Activated CD8-positive, alpha-beta T cell treated with anti-CD3 and anti-CD28 coated beads for 36 hours (primary cell): ENCODE measurements around the gene HID1. TPM values are rescaled to one million over a fixed set of nuclear protein-coding genes. Genes with fewer than 3 reads are reported as not detected.
"Not testable (repeated sequence)": the region's sequence is repeated elsewhere in the genome, so short reads cannot be mapped to it uniquely, and the experiment has no call there.

Source experiments
- ATAC-seq: fragments of 200-7000 bp; cut with Tn5 transposase; one replicate; pipeline ENCODE4 v1.10.0; 2021; ENCODE audit warnings: mild to moderate bottlenecking, moderate library complexity
- CTCF ChIA-PET: fragments of 350-600 bp; sonication (Branson Sonifier 250); formaldehyde crosslinking; loops from one replicate; lab custom pipeline; 2021; ENCODE audit warnings: antibody characterized with exemption; lab: Charles Lee
- POLR2A ChIA-PET: fragments of 350-600 bp; sonication (Branson Sonifier 250); formaldehyde crosslinking; loops from one replicate; lab custom pipeline; 2021; ENCODE audit warnings: antibody characterized with exemption; lab: Charles Lee
- DNase-seq: peaks from one replicate; pipeline ENCODE4 v3.0.0-alpha.2; 2020
- H3K27ac Mint-ChIP-seq: one replicate; pipeline ENCODE4 v1.8.0; 2021; ENCODE audit warnings: mild to moderate bottlenecking, mixed read lengths
- H3K27me3 Mint-ChIP-seq: one replicate; pipeline ENCODE4 v1.8.0; 2021; ENCODE audit warnings: mixed read lengths
- H3K36me3 Mint-ChIP-seq: one replicate; pipeline ENCODE4 v1.8.0; 2021; ENCODE audit warnings: low read depth, mixed read lengths
- H3K4me1 Mint-ChIP-seq: one replicate; pipeline ENCODE4 v1.8.0; 2021; ENCODE audit warnings: low read depth, mixed read lengths
- H3K4me3 Mint-ChIP-seq: one replicate; pipeline ENCODE4 v1.8.0; 2021; ENCODE audit warnings: mild to moderate bottlenecking, moderate library complexity, mixed read lengths
- H3K9me3 Mint-ChIP-seq: one replicate; pipeline ENCODE4 v1.8.0; 2021; ENCODE audit warnings: mixed read lengths
- intact Hi-C: fragments of 100-400 bp; cut with micrococcal nuclease; formaldehyde crosslinking; loops from one replicate; pipeline ENCODE4 v1.10.0; 2022
- total RNA-seq, 2 experiments: library from RNA; stranded (reverse); gene quantifications; one replicate each; pipeline ENCODE4 v1.2.3, GENCODE V29; 2021
- TF ChIP-seq, protein P1 (sequence below): fragments of 200-600 bp; IDR thresholded peaks from one replicate; pipeline ENCODE4 v1.8.0; 2022; ENCODE audit warnings: antibody characterized with exemption, mild to moderate bottlenecking

HID1 gene
- total RNA-seq, 2 experiments from 2014 or later, result 1.4 to 1.7 TPM

DNA sequence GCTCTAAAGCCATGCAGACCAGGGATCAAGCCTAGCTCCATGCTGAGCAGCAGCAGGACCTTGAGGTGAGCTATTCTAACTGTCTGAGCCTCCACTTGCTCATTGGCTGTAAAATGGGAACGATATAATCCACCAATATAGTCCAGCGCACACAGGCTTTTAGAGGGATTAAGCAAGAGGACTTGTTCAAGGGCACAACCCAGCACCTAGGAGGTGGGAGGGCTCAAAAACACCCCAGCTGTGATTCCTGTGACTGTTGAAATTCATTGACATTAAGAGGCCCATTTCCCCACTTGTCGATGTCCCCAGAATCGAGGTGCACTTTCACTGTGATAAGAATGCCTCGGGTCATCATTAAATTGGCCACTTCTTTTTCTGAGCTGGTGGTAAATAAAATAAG, 53.7 kb downstream of the HID1 start:
- Mint-ChIP-seq H3K4me3 (no peak overlapping the region), H3K4me1 (peaks cover 5% of the 10 kb centered on the region), H3K9me3 (no peaks in the 10 kb centered on the region), H3K36me3 (no peaks in the 10 kb centered on the region), H3K27me3 (peaks cover 23% of the 10 kb centered on the region), H3K27ac (no peak overlapping the region)
- ChIA-PET POLR2A (no interaction called here), CTCF (interaction anchor here (0.7 to 9.3 kb wide), 5 partner anchors 39 to 148 kb away, joined by 3 to 73 read pairs (median 3); no protein-coding TSS in a partner anchor)
- DNase-seq (no peak), ATAC-seq (no peak)
- intact Hi-C loops, result no loop called here
- TF ChIP-seq, protein P1, sequence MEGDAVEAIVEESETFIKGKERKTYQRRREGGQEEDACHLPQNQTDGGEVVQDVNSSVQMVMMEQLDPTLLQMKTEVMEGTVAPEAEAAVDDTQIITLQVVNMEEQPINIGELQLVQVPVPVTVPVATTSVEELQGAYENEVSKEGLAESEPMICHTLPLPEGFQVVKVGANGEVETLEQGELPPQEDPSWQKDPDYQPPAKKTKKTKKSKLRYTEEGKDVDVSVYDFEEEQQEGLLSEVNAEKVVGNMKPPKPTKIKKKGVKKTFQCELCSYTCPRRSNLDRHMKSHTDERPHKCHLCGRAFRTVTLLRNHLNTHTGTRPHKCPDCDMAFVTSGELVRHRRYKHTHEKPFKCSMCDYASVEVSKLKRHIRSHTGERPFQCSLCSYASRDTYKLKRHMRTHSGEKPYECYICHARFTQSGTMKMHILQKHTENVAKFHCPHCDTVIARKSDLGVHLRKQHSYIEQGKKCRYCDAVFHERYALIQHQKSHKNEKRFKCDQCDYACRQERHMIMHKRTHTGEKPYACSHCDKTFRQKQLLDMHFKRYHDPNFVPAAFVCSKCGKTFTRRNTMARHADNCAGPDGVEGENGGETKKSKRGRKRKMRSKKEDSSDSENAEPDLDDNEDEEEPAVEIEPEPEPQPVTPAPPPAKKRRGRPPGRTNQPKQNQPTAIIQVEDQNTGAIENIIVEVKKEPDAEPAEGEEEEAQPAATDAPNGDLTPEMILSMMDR, result no peak

DNA sequence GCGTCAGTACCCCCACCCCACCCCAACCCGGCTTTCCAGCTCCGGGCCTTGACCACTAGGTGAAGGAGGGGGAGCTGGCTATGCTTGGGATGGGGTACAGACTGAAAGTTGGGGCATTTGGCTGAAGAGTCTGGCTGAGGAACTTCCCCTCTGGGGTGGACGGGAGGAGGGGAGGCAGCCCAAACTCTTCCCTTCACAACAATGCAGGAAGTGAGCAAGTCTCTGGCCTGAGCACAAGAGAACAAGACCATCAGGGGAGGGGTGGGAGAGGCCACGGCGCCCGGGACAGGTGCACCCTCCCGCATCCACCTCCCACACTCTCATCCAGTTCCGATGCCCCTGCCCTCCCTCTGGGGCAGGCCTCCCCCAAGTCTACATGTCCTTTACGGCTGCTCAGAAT, 55.1 kb downstream of the HID1 start:
- no peak overlapping the region for H3K27ac Mint-ChIP-seq
- no peak overlapping the region for H3K4me3 Mint-ChIP-seq
- peaks cover under 1% of the 10 kb centered on the region for H3K4me1 Mint-ChIP-seq
- TF ChIP-seq, protein P1, result no peak
- H3K36me3 Mint-ChIP-seq, result no peaks in the 10 kb centered on the region
- ATAC-seq, result no peak
- POLR2A ChIA-PET, result no interaction called here
- CTCF ChIA-PET, result no interaction called here
- intact Hi-C loops, result no loop called here
- H3K9me3 Mint-ChIP-seq, result no peaks in the 10 kb centered on the region
- peaks cover 16% of the 10 kb centered on the region for H3K27me3 Mint-ChIP-seq
- DNase-seq, result no peak

DNA sequence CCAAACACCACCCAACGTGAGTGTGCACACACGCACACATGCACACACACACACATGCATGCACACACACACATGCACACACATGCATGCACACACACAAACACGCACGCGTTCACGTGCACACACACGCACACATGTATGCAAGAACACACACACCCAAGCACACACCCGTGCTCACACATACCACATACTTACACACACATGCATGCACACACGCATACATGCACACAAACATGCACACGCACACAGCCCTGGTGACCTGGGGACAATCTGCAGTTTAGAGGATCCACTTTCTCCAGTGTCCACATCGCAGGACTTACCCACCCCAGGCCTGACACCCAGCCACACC, 55.7 kb downstream of the HID1 start:
- intact Hi-C loops, result no loop called here
- Mint-ChIP-seq H3K27me3 (peaks cover 13% of the 10 kb centered on the region), H3K4me3 (no peak overlapping the region), H3K9me3 (no peaks in the 10 kb centered on the region), H3K27ac (no peak overlapping the region), H3K4me1 (no peaks in the 10 kb centered on the region), H3K36me3 (no peaks in the 10 kb centered on the region)
- CTCF ChIA-PET, result interaction anchor here (0.8 kb wide), 1 partner anchor 41 kb away, joined by 3 read pairs; no protein-coding TSS in a partner anchor
- ATAC-seq, result no peak
- DNase-seq, result no peak
- TF ChIP-seq, protein P1, result no peak
- POLR2A ChIA-PET, result interaction anchor here (0.6 kb wide), 1 partner anchor 779 kb away, joined by 3 read pairs; no protein-coding TSS in a partner anchor

DNA sequence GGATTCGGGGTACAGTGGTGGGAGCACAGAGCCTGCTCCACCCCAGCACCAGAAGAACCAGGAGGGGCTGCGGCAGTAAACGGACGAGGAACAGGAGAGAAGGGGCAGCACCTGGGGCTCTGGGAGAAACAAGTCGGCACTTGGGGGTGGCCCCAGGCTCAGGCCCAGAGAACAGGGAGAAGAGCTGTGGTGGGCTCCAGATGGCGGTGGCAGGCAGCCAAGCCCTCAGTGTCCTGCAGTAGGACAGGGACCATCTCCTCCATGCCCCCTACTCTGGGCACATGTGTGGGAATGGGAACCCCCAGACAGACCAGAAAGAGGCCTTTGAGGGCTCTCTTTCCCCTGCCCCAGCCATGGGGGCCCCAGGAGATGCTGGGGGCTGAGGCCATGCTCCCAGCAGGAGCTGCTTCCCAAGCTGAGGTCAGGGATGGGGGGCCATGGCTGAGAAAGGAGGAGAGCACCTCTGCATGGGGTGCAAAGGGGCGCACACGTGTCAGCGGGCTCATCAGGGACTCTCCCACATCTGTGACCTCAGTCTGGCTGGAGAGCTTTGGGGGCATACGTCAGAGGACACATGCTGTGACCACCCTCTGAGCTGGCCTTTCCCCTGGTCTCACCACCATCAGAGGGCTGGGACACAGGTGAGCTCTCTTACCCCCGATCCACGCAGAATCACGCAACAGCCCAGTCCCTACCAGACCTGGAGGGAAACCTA, 56.3 kb downstream of the HID1 start:
- Mint-ChIP-seq H3K9me3 (no peaks in the 10 kb centered on the region), H3K4me1 (no peaks in the 10 kb centered on the region), H3K4me3 (no peak overlapping the region), H3K27me3 (peaks cover 10% of the 10 kb centered on the region), H3K27ac (no peak overlapping the region), H3K36me3 (no peaks in the 10 kb centered on the region)
- ATAC-seq, result no peak
- POLR2A ChIA-PET, result interaction anchor here (0.6 kb wide), 1 partner anchor 780 kb away, joined by 3 read pairs; no protein-coding TSS in a partner anchor
- TF ChIP-seq, protein P1, result no peak
- CTCF ChIA-PET, result interaction anchor here (0.8 kb wide), 1 partner anchor 41 kb away, joined by 3 read pairs; no protein-coding TSS in a partner anchor
- DNase-seq, result no peak
- intact Hi-C loops, result no loop called here

DNA sequence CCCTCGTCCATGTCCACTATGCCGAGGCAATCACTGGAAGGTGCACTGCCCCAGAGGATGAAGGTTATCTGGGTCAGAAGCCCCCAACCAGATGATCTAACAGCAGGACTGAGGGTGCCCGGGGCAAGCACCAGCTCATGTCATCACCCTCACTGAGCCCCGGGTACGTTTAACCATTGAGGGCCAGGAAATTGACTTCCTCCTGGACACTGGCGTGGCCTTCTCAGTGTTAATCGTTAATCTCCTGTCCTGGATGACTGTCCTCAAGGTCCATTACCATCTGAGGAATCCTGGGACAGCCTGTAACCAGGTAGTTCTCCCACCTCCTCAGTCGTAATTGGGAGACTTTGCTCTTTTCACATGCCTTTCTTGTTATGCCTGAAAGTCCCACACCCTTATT, 61.1 kb downstream of the HID1 start:
- H3K27ac Mint-ChIP-seq, H3K36me3 Mint-ChIP-seq, POLR2A ChIA-PET, H3K4me1 Mint-ChIP-seq, DNase-seq, H3K9me3 Mint-ChIP-seq, intact Hi-C loops, H3K4me3 Mint-ChIP-seq, H3K27me3 Mint-ChIP-seq, ATAC-seq, CTCF ChIA-PET: not testable (repeated sequence)

DNA sequence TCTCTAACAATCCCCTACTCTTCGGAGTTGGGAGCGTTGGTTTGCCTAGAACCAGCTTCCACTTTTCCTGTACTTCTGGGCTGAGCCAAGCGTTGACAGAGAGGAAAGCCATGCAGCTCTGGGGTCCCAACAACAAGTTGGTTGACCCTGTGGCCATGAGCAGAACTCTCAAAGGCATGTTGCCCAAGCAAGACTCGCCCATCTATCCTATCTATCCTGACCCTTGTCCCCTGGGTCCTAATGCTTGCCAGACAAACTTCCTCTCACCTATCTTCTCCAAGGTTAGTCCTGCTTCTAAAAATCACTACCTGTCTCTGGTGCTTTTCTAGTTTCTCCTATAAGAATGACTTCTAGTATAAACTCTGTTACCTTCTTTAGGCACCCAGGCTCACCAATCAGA, 63.5 kb downstream of the HID1 start:
- H3K4me1 Mint-ChIP-seq, H3K27ac Mint-ChIP-seq, DNase-seq, H3K9me3 Mint-ChIP-seq, intact Hi-C loops, POLR2A ChIA-PET, H3K27me3 Mint-ChIP-seq, H3K36me3 Mint-ChIP-seq, ATAC-seq, H3K4me3 Mint-ChIP-seq: not testable (repeated sequence)
- CTCF ChIA-PET, result interaction anchor here (1.6 kb wide), 1 partner anchor 10 kb away, joined by 3 read pairs; no protein-coding TSS in a partner anchor
